IMR-90 (cell line): ENCODE results near the gene CLEC4M.

Experiments
- CEBPB ChIP-seq: IDR thresholded peaks from 2 replicates; pipeline ENCODE4 v1.6.1; 2012; ENCODE audit warnings: low read depth, low read length, improper control_type of control experiment
- CHD1 ChIP-seq: IDR thresholded peaks from 2 replicates; pipeline ENCODE4 v1.6.1; 2012; ENCODE audit warnings: low read depth, low read length, improper control_type of control experiment
- CTCF ChIP-seq: conservative IDR thresholded peaks from 2 replicates; pipeline ENCODE4 v1.5.1; 2012; ENCODE audit warnings: mild to moderate bottlenecking, low read depth, low read length, improper control_type of control experiment
- ELK1 ChIP-seq: fragments of 150-350 bp; IDR thresholded peaks from 2 replicates; pipeline ENCODE4 v1.6.1; 2016; ENCODE audit warnings: low read depth, mild to moderate bottlenecking, low read length, moderate library complexity, borderline replicate concordance
- FOS ChIP-seq: fragments of 150-350 bp; IDR thresholded peaks from 2 replicates; pipeline ENCODE4 v1.6.1; 2016; ENCODE audit warnings: low read depth, low read length
- MAFK ChIP-seq: IDR thresholded peaks from 2 replicates; pipeline ENCODE4 v1.6.1; 2012; ENCODE audit warnings: low read depth, low read length, improper control_type of control experiment
- MAZ ChIP-seq: IDR thresholded peaks from 2 replicates; pipeline ENCODE4 v1.6.1; 2012; ENCODE audit warnings: low read depth, mild to moderate bottlenecking, low read length, improper control_type of control experiment, moderate library complexity, borderline replicate concordance
- MXI1 ChIP-seq: IDR thresholded peaks from 2 replicates; pipeline ENCODE4 v1.6.1; 2012; ENCODE audit warnings: low read depth, mild to moderate bottlenecking, low read length, moderate library complexity, borderline replicate concordance
- POLR2A ChIP-seq: IDR thresholded peaks from 2 replicates; pipeline ENCODE4 v1.6.1; 2012; ENCODE audit warnings: mild to moderate bottlenecking, low read depth, low read length
- RAD21 ChIP-seq: IDR thresholded peaks from 2 replicates; pipeline ENCODE4 v1.6.1; 2012; ENCODE audit warnings: low read length, improper control_type of control experiment
- RCOR1 ChIP-seq: IDR thresholded peaks from 2 replicates; pipeline ENCODE4 v1.6.1; 2012; ENCODE audit warnings: mild to moderate bottlenecking, low read length, improper control_type of control experiment; ENCODE audit not compliant: insufficient replicate concordance
- RFX5 ChIP-seq: IDR thresholded peaks from 2 replicates; pipeline ENCODE4 v1.8.0; 2012; ENCODE audit warnings: low read depth, mild to moderate bottlenecking, low read length, moderate library complexity
- SMC3 ChIP-seq: fragments of 150-350 bp; IDR thresholded peaks from 2 replicates; pipeline ENCODE4 v1.6.1; 2016; ENCODE audit warnings: low read depth, mild to moderate bottlenecking, antibody characterized with exemption, low read length, moderate library complexity
- USF2 ChIP-seq: fragments of 150-350 bp; IDR thresholded peaks from 2 replicates; pipeline ENCODE4 v1.6.1; 2017; ENCODE audit warnings: mild to moderate bottlenecking, antibody characterized with exemption, low read length, low read depth

- TF ChIP-seq CTCF (no peak), POLR2A (no peak), CEBPB (no peak), CHD1 (no peak), SMC3 (no peak), RAD21 (no peak), ELK1 (no peak), FOS (no peak), MXI1 (no peak), RFX5 (no peak), MAFK (no peak), USF2 (no peak), RCOR1 (no peak), MAZ (no peak)
These were observed 31.4 kb upstream of the CLEC4M start for GRCh38 chr19:7731615-7732014.
